Central memory CD8-positive, alpha-beta T cell (primary cell): Measurements from ENCODE around the gene PRKCE.
A peak's percentile ranks its signal among the peaks of the same experiment; 100 is the strongest.
"Not testable (repeated sequence)": the region's sequence is repeated elsewhere in the genome, so short reads cannot be mapped to it uniquely, and the experiment has no call there.

Experiments used
- ATAC-seq: fragments of 150-1000 bp; cut with Tn5 transposase; replicated peaks from 2 replicates; pipeline ENCODE4 v1.10.0; 2022; ENCODE audit warnings: mild to moderate bottlenecking, moderate FRiP score, moderate number of reproducible peaks; ENCODE audit not compliant: poor library complexity, severe bottlenecking; ENCODE audit errors: extremely low read depth
- DNase-seq, 2 donors: peaks; one replicate each; pipeline ENCODE4 v3.0.0; 2021; ENCODE audit warnings: low spot score in 2 of 2
- H3K27ac Mint-ChIP-seq: one replicate; pipeline ENCODE4 v1.8.0; 2022; ENCODE audit warnings: low read depth, mild to moderate bottlenecking, moderate library complexity, mixed read lengths
- H3K27me3 Mint-ChIP-seq: one replicate; pipeline ENCODE4 v1.8.0; 2022; ENCODE audit warnings: mixed read lengths
- H3K36me3 Mint-ChIP-seq: one replicate; pipeline ENCODE4 v1.8.0; 2022; ENCODE audit warnings: mild to moderate bottlenecking, moderate library complexity, mixed read lengths; ENCODE audit not compliant: insufficient read depth
- H3K4me1 Mint-ChIP-seq: one replicate; pipeline ENCODE4 v1.8.0; 2022; ENCODE audit warnings: mixed read lengths
- H3K4me3 Mint-ChIP-seq: one replicate; pipeline ENCODE4 v1.8.0; 2022; ENCODE audit warnings: mild to moderate bottlenecking, moderate library complexity, mixed read lengths
- H3K9me3 Mint-ChIP-seq: one replicate; pipeline ENCODE4 v1.8.0; 2022; ENCODE audit warnings: mixed read lengths

PRKCE gene

DNA sequence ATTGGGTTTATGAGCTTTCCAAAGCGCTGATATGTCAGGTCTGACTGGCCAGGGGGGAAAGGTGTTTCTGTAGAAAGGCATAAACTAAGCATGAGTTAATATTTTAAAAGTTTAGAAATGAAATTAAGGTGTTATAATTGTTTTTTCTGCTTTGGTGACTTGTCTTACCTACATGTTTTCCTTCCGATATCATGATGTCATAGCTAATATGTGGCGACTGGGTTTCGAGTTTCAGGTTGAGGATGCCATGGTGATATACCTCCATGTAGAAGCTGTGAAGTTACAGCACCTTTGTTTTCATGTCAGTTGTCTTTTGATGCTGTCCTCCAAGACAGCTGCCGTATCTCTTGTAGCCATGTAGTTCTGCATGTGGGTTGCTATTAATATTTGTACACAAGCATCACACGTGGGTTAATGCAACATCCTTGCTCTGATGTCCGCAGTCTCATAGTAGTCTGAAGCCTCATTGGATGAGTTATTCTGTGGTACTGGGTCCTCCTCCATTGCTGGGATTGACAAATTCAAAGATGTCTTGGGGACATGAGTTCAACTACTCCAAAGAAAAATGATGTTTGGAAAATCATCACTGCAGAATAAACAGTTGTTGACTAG, 230.6 kb downstream of the PRKCE start:
- Mint-ChIP-seq H3K4me1 (no peaks in the 10 kb centered on the region), H3K9me3 (no peaks in the 10 kb centered on the region), H3K4me3 (no peak overlapping the region), H3K27me3 (no peaks in the 10 kb centered on the region), H3K27ac (no peak overlapping the region), H3K36me3 (peaks cover 2% of the 10 kb centered on the region)
- no peak for DNase-seq
- no peak for ATAC-seq

DNA sequence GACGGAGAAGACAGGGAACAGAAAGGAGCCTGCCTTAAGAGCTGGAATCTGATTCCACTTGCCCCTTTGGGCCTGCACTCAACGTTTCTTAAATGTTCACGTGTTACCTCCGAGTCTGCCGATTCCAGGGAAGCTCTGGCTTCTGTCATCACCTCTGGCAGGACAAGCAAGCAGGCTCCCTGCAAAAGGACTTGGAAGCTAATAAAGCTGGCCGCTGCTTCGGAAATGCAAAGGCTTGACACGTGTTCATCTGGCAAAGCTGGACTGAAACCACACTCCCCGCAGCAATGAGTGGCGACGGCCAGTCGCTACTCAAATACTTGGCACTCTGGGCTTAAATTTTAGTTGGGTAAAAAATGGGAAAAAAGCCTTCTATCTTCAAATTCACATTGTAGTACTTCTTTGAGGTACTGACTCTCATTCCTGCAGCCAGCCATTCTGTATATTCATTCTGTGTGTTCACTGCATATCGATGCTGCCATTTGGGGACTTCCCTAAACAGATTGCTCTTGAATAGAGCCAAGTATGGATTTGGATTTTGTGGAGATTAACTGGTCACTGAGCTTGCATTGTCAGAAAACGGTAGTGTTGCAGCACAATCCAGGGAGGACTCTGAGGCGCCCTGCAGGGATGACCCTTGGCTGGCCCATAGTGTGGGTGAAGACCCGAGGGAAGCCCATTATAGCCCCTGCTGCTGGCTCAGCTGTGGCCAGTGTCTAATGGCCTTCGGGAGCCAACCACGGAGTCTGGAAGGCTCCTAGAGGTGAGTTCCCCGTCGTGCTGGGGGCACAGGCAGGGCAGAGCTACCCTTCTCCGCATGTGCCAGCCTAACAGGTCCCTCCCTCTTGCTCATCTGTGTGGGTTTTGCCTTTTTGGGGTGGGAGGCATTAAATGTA, 231.5 kb downstream of the PRKCE start:
- Mint-ChIP-seq H3K4me3 (no peak overlapping the region), H3K27ac (no peak overlapping the region), H3K36me3 (peaks cover 2% of the 10 kb centered on the region), H3K9me3 (no peaks in the 10 kb centered on the region), H3K4me1 (no peaks in the 10 kb centered on the region), H3K27me3 (no peaks in the 10 kb centered on the region)
- DNase-seq (no peak), ATAC-seq (no peak)

DNA sequence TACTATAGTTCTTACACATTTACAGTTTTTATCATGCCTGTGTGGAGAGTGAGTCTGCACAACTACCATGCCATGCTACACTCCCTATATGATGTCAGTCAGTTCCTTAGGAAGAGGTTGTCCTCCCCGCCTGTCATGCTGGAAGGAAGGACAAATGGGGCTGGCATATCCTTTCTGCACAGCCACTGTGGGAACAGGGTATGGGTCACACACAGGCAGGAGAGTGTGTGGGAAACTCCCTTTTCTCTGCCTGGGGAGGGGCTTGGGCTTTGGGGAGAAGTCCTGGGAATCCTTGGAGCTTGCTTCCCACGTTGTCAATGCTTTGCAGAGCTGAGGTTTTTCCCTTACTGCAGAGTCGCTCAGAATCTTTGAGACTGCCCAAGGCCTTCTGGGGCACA, 232.1 kb downstream of the PRKCE start:
- H3K27ac Mint-ChIP-seq, result no peak overlapping the region
- no peak for ATAC-seq
- H3K4me3 Mint-ChIP-seq, result no peak overlapping the region
- no peaks in the 10 kb centered on the region for H3K9me3 Mint-ChIP-seq
- no peak for DNase-seq
- no peaks in the 10 kb centered on the region for H3K4me1 Mint-ChIP-seq
- peaks cover 2% of the 10 kb centered on the region for H3K36me3 Mint-ChIP-seq
- no peaks in the 10 kb centered on the region for H3K27me3 Mint-ChIP-seq

DNA sequence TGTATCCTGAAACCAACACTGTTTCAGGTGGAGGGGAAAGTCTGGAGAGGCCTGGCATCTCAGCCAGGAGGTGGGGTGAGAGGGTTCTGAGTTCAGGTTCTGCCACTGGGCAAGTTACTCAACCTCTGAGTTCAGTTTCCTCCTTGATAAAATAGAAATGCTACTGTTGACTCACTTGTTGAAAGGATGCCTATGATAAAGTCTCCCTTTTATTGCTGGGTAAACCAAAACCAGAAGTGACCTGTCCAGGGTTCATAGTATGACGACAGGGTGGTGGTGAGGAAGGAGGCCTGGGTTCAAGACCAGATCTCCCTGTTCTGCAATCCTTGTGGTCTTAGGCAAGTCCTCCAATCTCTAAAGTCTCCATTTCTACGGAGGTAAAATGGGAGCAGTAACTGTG, 232.7 kb downstream of the PRKCE start:
- Mint-ChIP-seq H3K36me3 (peaks cover 2% of the 10 kb centered on the region), H3K27me3 (no peaks in the 10 kb centered on the region), H3K9me3 (no peaks in the 10 kb centered on the region), H3K4me1 (no peaks in the 10 kb centered on the region), H3K27ac (no peak overlapping the region), H3K4me3 (no peak overlapping the region)
- DNase-seq (no peak), ATAC-seq (no peak)

DNA sequence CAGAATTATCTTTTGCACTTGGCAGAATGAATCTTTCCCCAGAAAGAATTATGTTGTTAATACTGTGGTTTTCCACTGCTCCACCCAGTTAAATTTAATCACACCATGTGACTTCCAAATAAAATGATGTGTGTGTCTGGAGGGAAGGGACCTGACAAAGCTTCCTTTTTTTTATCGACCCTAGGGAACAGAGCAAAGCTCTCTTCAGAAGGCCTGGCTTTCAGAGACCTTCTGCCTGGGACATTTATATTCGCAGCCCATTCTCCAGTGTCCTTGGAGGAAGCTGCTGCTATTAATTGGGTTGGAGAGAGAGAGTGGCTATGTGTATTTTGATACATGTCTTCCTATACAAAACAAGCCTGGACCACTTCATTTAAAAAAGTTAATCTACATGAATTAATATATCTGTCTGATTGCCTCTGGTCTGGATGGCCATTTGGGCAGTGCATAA, 233.7 kb downstream of the PRKCE start:
- H3K4me1 Mint-ChIP-seq, result no peaks in the 10 kb centered on the region
- H3K27me3 Mint-ChIP-seq, result no peaks in the 10 kb centered on the region
- DNase-seq (no peak), ATAC-seq (no peak)
- no peak overlapping the region for H3K4me3 Mint-ChIP-seq
- H3K9me3 Mint-ChIP-seq, result no peaks in the 10 kb centered on the region
- H3K27ac Mint-ChIP-seq, result no peak overlapping the region
- peaks cover 2% of the 10 kb centered on the region for H3K36me3 Mint-ChIP-seq

DNA sequence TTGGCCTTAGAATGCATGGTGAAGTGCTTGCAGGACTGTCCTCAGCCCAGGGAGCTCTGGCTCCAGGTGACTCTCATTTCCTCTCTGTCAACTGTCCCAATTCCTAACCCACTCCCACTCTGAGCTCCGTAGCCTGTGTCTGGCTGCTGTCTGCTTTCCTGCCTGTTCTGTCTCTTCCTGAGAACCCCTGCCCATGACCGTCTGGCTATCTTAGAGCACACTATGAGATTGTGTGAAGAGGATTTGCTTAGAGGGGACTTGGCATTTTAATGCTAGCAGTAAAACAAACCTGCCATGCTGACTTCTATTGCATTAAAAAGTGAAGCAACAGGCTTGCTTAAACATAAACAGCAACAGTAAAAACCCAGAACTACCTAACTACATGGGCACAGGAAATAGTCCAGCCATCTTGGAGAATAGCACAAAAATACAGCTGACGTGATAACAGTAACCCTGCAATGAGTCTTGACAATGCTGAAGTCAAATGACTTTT, 234.7 kb downstream of the PRKCE start:
- no peaks in the 10 kb centered on the region for H3K9me3 Mint-ChIP-seq
- no peak for ATAC-seq
- H3K27me3 Mint-ChIP-seq, result no peaks in the 10 kb centered on the region
- no peak for DNase-seq
- H3K4me3 Mint-ChIP-seq, result no peak overlapping the region
- H3K36me3 Mint-ChIP-seq, result peaks cover 4% of the 10 kb centered on the region
- peaks cover 7% of the 10 kb centered on the region for H3K4me1 Mint-ChIP-seq
- no peak overlapping the region for H3K27ac Mint-ChIP-seq

DNA sequence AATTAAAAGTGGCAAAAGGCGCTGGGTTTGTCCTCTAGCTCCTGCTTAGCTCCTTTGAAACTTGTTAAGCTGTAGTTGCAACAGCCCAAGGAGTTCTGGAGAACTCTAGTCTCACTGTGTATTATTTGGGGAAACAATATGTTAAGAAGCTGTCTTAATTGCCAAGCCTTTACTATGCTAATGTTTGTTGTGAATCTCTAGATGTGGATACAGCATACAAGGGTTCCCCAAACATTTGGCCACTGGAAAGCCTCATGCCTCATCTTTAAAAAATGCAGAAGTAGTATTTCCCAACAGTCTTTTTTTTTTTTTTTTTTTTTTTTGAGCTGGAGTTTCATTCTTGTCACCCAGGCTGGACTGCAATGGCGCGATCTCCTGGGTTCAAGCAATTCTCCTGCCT, 236.7 kb downstream of the PRKCE start:
- Mint-ChIP-seq H3K36me3 (peaks cover 4% of the 10 kb centered on the region), H3K9me3 (no peaks in the 10 kb centered on the region), H3K27me3 (no peaks in the 10 kb centered on the region), H3K4me1 (peaks cover 18% of the 10 kb centered on the region), H3K4me3 (no peak overlapping the region), H3K27ac (no peak overlapping the region)
- DNase-seq (no peak), ATAC-seq (no peak)

DNA sequence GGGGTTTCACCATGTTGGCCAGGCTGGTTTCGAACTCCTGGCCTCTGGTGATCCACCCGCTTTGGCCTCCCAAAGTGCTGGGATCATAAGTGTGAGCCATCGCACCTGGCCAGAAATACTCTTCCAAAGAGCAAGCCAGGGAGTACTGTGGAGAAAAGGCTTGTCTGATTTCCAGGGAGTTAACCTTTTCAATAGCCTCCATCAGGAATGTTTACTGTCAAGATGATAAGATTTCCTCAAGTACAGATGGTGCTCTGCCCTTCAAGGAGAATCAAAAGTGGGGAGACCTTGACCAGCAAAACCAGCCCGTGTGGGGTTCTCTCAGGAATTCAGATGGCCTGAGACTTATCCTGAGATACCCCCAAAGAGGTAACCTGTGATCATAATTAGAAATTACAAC, 237.2 kb downstream of the PRKCE start:
- no peak overlapping the region for H3K4me3 Mint-ChIP-seq

DNA sequence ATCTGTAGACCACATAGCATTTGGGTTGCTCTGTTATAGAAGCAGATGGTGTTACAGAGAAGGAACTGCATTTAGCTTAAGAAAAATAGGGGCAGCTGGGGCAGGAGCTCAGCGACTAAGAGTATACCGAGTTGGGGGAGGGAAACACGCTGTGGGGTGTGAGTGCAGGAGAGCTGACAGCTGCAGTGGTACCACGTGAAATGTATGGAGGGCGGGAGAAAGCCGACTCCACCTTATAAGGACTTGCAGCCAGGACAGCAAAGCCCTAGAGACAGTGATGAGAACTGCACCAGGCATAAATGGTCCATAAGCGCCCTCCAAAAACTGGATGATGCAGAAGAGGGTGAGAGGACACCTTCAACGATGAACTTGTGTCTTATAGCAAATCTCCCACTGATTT, 237.6 kb downstream of the PRKCE start:
- Mint-ChIP-seq H3K27ac (no peak overlapping the region), H3K4me1 (peaks cover 18% of the 10 kb centered on the region), H3K4me3 (no peak overlapping the region), H3K27me3 (no peaks in the 10 kb centered on the region), H3K36me3 (peaks cover 4% of the 10 kb centered on the region), H3K9me3 (no peaks in the 10 kb centered on the region)
- ATAC-seq (peak; percentile 76), DNase-seq (no peak)

More for the DNA sequence above, 237.2 kb downstream of the PRKCE start:
- DNase-seq, result no peak
- H3K27ac Mint-ChIP-seq, result no peak overlapping the region
- H3K36me3 Mint-ChIP-seq, result peaks cover 4% of the 10 kb centered on the region
- no peaks in the 10 kb centered on the region for H3K27me3 Mint-ChIP-seq
- ATAC-seq, result no peak
- peaks cover 18% of the 10 kb centered on the region for H3K4me1 Mint-ChIP-seq
- H3K9me3 Mint-ChIP-seq, result no peaks in the 10 kb centered on the region

DNA sequence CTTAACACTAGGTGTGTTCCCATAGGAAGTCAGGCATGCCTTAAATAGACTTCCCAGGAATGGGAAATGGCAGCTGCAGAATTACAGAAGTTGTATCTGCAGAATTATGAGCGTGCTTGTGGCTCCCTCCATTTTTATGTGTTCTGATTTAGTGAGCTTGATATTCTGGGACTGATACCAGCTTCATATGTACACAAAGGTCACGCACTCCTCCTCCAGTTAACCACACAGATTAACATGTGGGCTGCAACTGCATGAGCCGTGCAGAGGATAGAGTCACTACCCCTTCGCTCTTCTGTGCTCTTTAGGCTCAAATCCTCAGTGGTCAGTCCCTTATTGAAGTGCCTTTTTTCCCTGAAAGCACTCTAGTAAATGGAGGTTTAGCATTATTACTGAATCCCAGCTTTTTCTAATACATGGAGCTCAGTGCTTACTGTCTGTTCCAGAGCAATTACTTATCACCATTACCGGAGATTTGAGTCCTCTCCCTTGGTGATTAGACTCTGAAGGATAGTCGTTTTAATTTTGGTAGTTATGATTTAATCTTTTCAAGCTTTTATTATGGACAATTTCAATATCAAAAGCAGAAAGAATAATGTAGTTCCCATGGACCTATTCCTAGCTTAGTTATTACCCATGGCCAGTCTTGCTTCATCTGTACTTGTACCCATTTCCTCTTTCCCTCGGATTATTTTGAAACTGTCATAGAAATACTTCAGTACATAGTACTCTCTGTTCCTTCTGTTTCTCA, 238.3 kb downstream of the PRKCE start:
- H3K27me3 Mint-ChIP-seq, result no peaks in the 10 kb centered on the region
- H3K27ac Mint-ChIP-seq, result no peak overlapping the region
- H3K4me3 Mint-ChIP-seq, result no peak overlapping the region
- H3K9me3 Mint-ChIP-seq, result no peaks in the 10 kb centered on the region
- no peak for ATAC-seq
- peaks cover 4% of the 10 kb centered on the region for H3K36me3 Mint-ChIP-seq
- H3K4me1 Mint-ChIP-seq, result peaks cover 18% of the 10 kb centered on the region
- no peak for DNase-seq

DNA sequence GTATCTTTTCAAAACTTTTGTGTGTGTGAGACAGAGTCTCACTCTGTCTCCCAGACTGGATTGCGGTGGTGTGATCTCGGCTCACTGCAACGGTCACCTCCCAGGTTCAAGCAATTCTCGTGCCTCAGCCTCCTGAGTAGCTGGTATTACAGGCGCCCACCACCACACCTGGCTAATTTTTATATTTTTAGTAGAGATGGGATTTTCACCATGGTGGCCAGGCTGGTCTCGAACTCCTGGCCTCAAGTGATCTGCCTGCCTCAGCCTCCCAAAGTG, 238.8 kb downstream of the PRKCE start:
- not testable (repeated sequence) for ATAC-seq, H3K36me3 Mint-ChIP-seq, H3K4me3 Mint-ChIP-seq, H3K9me3 Mint-ChIP-seq, H3K27me3 Mint-ChIP-seq, DNase-seq
- peaks cover 18% of the 10 kb centered on the region for H3K4me1 Mint-ChIP-seq
- peak overlapping the region; percentile 1 for H3K27ac Mint-ChIP-seq

DNA sequence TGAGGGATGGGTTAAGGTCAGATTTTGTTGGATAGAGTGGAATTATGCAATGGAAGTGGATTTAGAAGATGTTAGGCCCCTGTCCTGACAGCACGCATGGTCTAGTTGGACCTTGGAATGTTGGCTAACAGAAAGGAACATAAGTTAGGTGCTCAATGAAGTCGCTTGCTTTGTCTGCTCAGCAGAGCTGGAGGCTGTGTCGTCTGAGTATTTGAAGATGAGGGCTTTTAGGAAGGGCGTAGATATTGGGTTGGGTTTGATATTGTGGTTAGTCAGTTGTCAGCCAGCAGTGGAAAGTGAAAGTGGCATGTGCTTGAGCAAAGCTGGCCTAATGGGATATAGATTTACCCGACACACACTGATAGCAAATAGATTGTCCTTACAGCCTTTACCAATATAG, 239.3 kb downstream of the PRKCE start:
- Mint-ChIP-seq H3K4me1 (peaks cover 18% of the 10 kb centered on the region), H3K36me3 (peaks cover 4% of the 10 kb centered on the region), H3K9me3 (no peaks in the 10 kb centered on the region), H3K27me3 (no peaks in the 10 kb centered on the region), H3K4me3 (no peak overlapping the region), H3K27ac (peak overlapping the region; percentile 1)
- DNase-seq, result no peak
- ATAC-seq, result peak; percentile 37
